ENCODE results near the gene POPDC2. TPM values are rescaled to one million over a fixed set of nuclear protein-coding genes. Genes with fewer than 3 reads are reported as not detected.
"Not testable (repeated sequence)": the region's sequence is repeated elsewhere in the genome, so short reads cannot be mapped to it uniquely, and the experiment has no call there.

The POPDC2 gene
- total RNA-seq, 1 donor from 2014 or later, result 0.94 TPM

- Mint-ChIP-seq H3K27me3 (ENCODE audit: low read depth) (peaks cover 7% of the 10 kb centered on the region), H3K9me3 (no peaks in the 10 kb centered on the region), H3K27ac (no peak overlapping the region), H3K4me1 (ENCODE audit: low read depth) (peaks cover 14% of the 10 kb centered on the region), H3K4me3 (ENCODE audit: low read depth) (no peak overlapping the region), H3K36me3 (ENCODE audit: low read depth) (no peaks in the 10 kb centered on the region)
- DNase-seq (ENCODE audit: low spot score), result no peak
- intact Hi-C loops (cut with micrococcal nuclease), result no loop called here
Observed at GRCh38 chr3:119595639-119596334, 64.6 kb downstream of the POPDC2 start.

- peaks cover 14% of the 10 kb centered on the region for H3K4me1 Mint-ChIP-seq (ENCODE audit: low read depth)
- H3K36me3 Mint-ChIP-seq (ENCODE audit: low read depth); H3K4me3 Mint-ChIP-seq (ENCODE audit: low read depth); H3K27ac Mint-ChIP-seq; DNase-seq (ENCODE audit: low spot score); H3K9me3 Mint-ChIP-seq; intact Hi-C loops (cut with micrococcal nuclease): not testable (repeated sequence)
- H3K27me3 Mint-ChIP-seq (ENCODE audit: low read depth), result peaks cover 12% of the 10 kb centered on the region
Observed at GRCh38 chr3:119594929-119595328, 65.5 kb downstream of the POPDC2 start.

GRCh38 chr3:119594066-119594465, 66.3 kb downstream of the POPDC2 start:
- H3K4me3 Mint-ChIP-seq (ENCODE audit: low read depth), result no peak overlapping the region
- H3K27me3 Mint-ChIP-seq (ENCODE audit: low read depth), result peaks cover 13% of the 10 kb centered on the region
- H3K36me3 Mint-ChIP-seq (ENCODE audit: low read depth), result peaks cover 10% of the 10 kb centered on the region
- no peak for DNase-seq (ENCODE audit: low spot score)
- peaks cover 3% of the 10 kb centered on the region for H3K9me3 Mint-ChIP-seq
- peaks cover 18% of the 10 kb centered on the region for H3K4me1 Mint-ChIP-seq (ENCODE audit: low read depth)
- intact Hi-C loops (cut with micrococcal nuclease), result no loop called here
- no peak overlapping the region for H3K27ac Mint-ChIP-seq

GRCh38 chr3:119592861-119593260, 67.5 kb downstream of the POPDC2 start:
- H3K36me3 Mint-ChIP-seq (ENCODE audit: low read depth), result peaks cover 14% of the 10 kb centered on the region
- intact Hi-C loops (cut with micrococcal nuclease), result no loop called here

More at GRCh38 chr3:119592861-119593260, 67.5 kb downstream of the POPDC2 start:
- Mint-ChIP-seq H3K4me1 (ENCODE audit: low read depth) (peaks cover 22% of the 10 kb centered on the region), H3K9me3 (peaks cover 3% of the 10 kb centered on the region), H3K27me3 (ENCODE audit: low read depth) (peaks cover 13% of the 10 kb centered on the region), H3K27ac (no peak overlapping the region), H3K4me3 (ENCODE audit: low read depth) (no peak overlapping the region)
- no peak for DNase-seq (ENCODE audit: low spot score)

Other genes with a start within 250 kb of the POPDC2 start
- 50.4 and 58.4 TPM in 2 replicates for gene TMEM39A, start 197.0 kb downstream of the POPDC2 start, total RNA-seq
- gene POGLUT1, start 191.6 kb downstream of the POPDC2 start, total RNA-seq, result 24.2 and 27.5 TPM in 2 replicates
- 93.6 and 101 TPM in 2 replicates for gene TIMMDC1, start 162.0 kb downstream of the POPDC2 start, total RNA-seq
- 6.8 TPM in 2 replicates for gene CD80, start 101.0 kb downstream of the POPDC2 start, total RNA-seq
- 5.5 and 6.3 TPM in 2 replicates for gene ADPRH, start 81.1 kb downstream of the POPDC2 start, total RNA-seq
- not detected in 2 replicates for gene PLA1A, start 62.7 kb downstream of the POPDC2 start, total RNA-seq
- 61.2 and 64.9 TPM in 2 replicates for gene COX17, start 16.8 kb upstream of the POPDC2 start, total RNA-seq
- gene CFAP91, start 42.4 kb upstream of the POPDC2 start, total RNA-seq, result not detected in 2 replicates
- 0.11 TPM in 2 replicates for gene NR1I2, start 121.5 kb upstream of the POPDC2 start, total RNA-seq

Data from activated T-helper 2 cell treated with anti-CD3 and anti-CD28 coated beads, Interferon-gamma antibody, Interleukin-2, Interleukin-4, amounts not matched to agents 10 μg/mL and 5 μg/mL and 100 μg/mL, durations not matched to agents 14 hours and 24 hours and 36 hours (primary cell).